H1 (cell line): Measurements from ENCODE around the gene STAMBPL1. TPM values are rescaled to one million over a fixed set of nuclear protein-coding genes. Genes with fewer than 3 reads are reported as not detected.

ENCODE experiments used
- CTCF ChIA-PET: fragments of 300-600 bp; sonication (Branson Sonifier 250); formaldehyde crosslinking; loops from one replicate; lab custom pipeline; 2021; ENCODE audit not compliant: partially characterized antibody; lab: Charles Lee
- POLR2A ChIA-PET: fragments of 300-600 bp; sonication (Branson Sonifier 250); formaldehyde crosslinking; loops from one replicate; lab custom pipeline; 2021; ENCODE audit warnings: inconsistent platforms; ENCODE audit not compliant: partially characterized antibody; lab: Charles Lee
- DNase-seq, 2 experiments: peaks; one replicate each; pipeline versions ENCODE4 v3.0.0 to v3.0.0-alpha.2; 2010 to 2022; ENCODE audit warnings: low spot score in 2 of 2, low read depth in 1 of 2, mixed read lengths in 1 of 2
- FAIRE-seq: peaks from 2 replicates; lab custom pipeline; 2011; peaks lifted over from hg19 to GRCh38; lab: Jason Lieb, UNC
- H2AFZ ChIP-seq: 2 replicates; pipeline ENCODE4 v1.8.1; 2012; ENCODE audit warnings: low read length, inconsistent platforms
- H2AK5ac ChIP-seq: 2 replicates; pipeline ENCODE4 v1.6.1; 2013; ENCODE audit warnings: low read depth, low read length
- H2BK120ac ChIP-seq: replicated peaks from 2 replicates; pipeline ENCODE3; 2013; ENCODE audit warnings: low read depth, low read length, inconsistent platforms
- H2BK12ac ChIP-seq: 2 replicates; pipeline ENCODE4 v1.6.1; 2013; ENCODE audit warnings: low read depth, low read length
- H2BK15ac ChIP-seq: 2 replicates; pipeline ENCODE4 v1.6.1; 2013; ENCODE audit warnings: low read length
- H2BK20ac ChIP-seq: 2 replicates; pipeline ENCODE4 v1.6.1; 2013; ENCODE audit warnings: low read length
- H2BK5ac ChIP-seq: 2 replicates; pipeline ENCODE4 v1.6.1; 2013; ENCODE audit warnings: low read depth, low read length
- H3K14ac ChIP-seq: 2 replicates; pipeline ENCODE4 v1.6.1; 2013; ENCODE audit warnings: inconsistent platforms; ENCODE audit not compliant: insufficient read length
- H3K18ac ChIP-seq: 2 replicates; pipeline ENCODE4 v1.6.1; 2013; ENCODE audit warnings: low read length; ENCODE audit errors: extremely low read depth
- H3K23ac ChIP-seq: 2 replicates; pipeline ENCODE4 v1.6.1; 2013; ENCODE audit warnings: inconsistent platforms; ENCODE audit not compliant: insufficient read length
- H3K23me2 ChIP-seq: 2 replicates; pipeline ENCODE4 v1.6.1; 2013; ENCODE audit warnings: low read depth, low read length
- H3K27ac ChIP-seq: 2 replicates; pipeline ENCODE4 v1.6.1; 2011; ENCODE audit warnings: low read depth, low read length, inconsistent platforms
- H3K27me3 ChIP-seq, 4 experiments: replicated peaks in 1 of 4; 1 replicate in 1 of 4; 2 replicates in 3 of 4; pipeline versions ENCODE4 v1.6.1 to v1.8.1; 2011 to 2013; ENCODE audit warnings: low read length in 3 of 4, mild to moderate bottlenecking in 3 of 4, inconsistent platforms in 2 of 4, mixed read lengths in 2 of 4, moderate library complexity in 1 of 4; ENCODE audit not compliant: control insufficient read depth in 3 of 4, insufficient read depth in 3 of 4; ENCODE audit errors: extremely low read depth in 1 of 4
- H3K36me3 ChIP-seq, 4 experiments: 2 replicates each; pipeline versions ENCODE4 v1.6.1 to v1.8.1; 2011 to 2013; ENCODE audit warnings: mild to moderate bottlenecking in 4 of 4, low read length in 3 of 4, moderate library complexity in 2 of 4, control low read depth in 1 of 4, inconsistent platforms in 1 of 4; ENCODE audit not compliant: insufficient read depth in 4 of 4, control insufficient read depth in 2 of 4
- H3K4ac ChIP-seq: replicated peaks from 2 replicates; pipeline ENCODE3; 2013; ENCODE audit warnings: low read length, low read depth, mixed read lengths, inconsistent platforms; ENCODE audit not compliant: insufficient read length
- H3K4me1 ChIP-seq, 4 experiments: replicated peaks in 1 of 4; 1 replicate in 1 of 4; 2 replicates in 3 of 4; pipeline versions ENCODE4 v1.6.1 to v1.8.1; 2011 to 2013; ENCODE audit warnings: low read length in 3 of 4, inconsistent platforms in 2 of 4, mixed read lengths in 1 of 4; ENCODE audit not compliant: insufficient read depth in 4 of 4, control insufficient read depth in 3 of 4
- H3K4me2 ChIP-seq, 2 experiments: 2 replicates each; pipeline versions ENCODE4 v1.6.1 to v1.8.1; 2011 to 2013; ENCODE audit warnings: low read depth in 2 of 2, low read length in 2 of 2, control low read depth in 1 of 2, inconsistent platforms in 1 of 2, mild to moderate bottlenecking in 1 of 2; ENCODE audit not compliant: insufficient read depth in 1 of 2
- H3K4me3 ChIP-seq, 4 experiments: fragments of 200-600, 300-600 bp in 1 of 4; sonication (generic), shearing (Covaris generic), sonication (Bioruptor Twin) in 1 of 4; 2 replicates each; pipeline versions ENCODE4 v1.5.1 to v1.8.1; 2011 to 2016; ENCODE audit warnings: low read length in 4 of 4, low read depth in 3 of 4, control low read depth in 2 of 4, inconsistent platforms in 2 of 4, mild to moderate bottlenecking in 2 of 4, mixed read lengths in 1 of 4, moderate library complexity in 1 of 4; ENCODE audit not compliant: insufficient read depth in 2 of 4; ENCODE audit errors: extremely low read depth in 1 of 4
- H3K56ac ChIP-seq: replicated peaks from 2 replicates; pipeline ENCODE3; 2013; ENCODE audit warnings: low read depth, mild to moderate bottlenecking, mixed read lengths, low read length, inconsistent platforms; ENCODE audit not compliant: insufficient read length
- H3K79me1 ChIP-seq: 2 replicates; pipeline ENCODE4 v1.6.1; 2013; ENCODE audit warnings: low read depth, low read length, control low read depth
- H3K79me2 ChIP-seq, 2 experiments: 2 replicates each; pipeline versions ENCODE4 v1.6.1 to v1.8.1; 2012 to 2013; ENCODE audit warnings: low read length in 2 of 2, mild to moderate bottlenecking in 2 of 2, inconsistent platforms in 1 of 2; ENCODE audit not compliant: insufficient read depth in 2 of 2, control insufficient read depth in 1 of 2
- H3K9ac ChIP-seq, 4 experiments: replicated peaks in 1 of 4; 1 replicate in 1 of 4; 2 replicates in 3 of 4; pipeline versions ENCODE4 v1.6.1 to v1.8.1; 2011 to 2013; ENCODE audit warnings: low read depth in 3 of 4, low read length in 3 of 4, control low read depth in 2 of 4, mild to moderate bottlenecking in 2 of 4, moderate library complexity in 2 of 4, inconsistent platforms in 1 of 4; ENCODE audit errors: extremely low read depth in 1 of 4
- H3K9me3 ChIP-seq, 2 experiments: 2 replicates each; pipeline versions ENCODE4 v1.6.1 to v1.8.1; 2012 to 2013; ENCODE audit warnings: mild to moderate bottlenecking in 2 of 2, moderate library complexity in 2 of 2, control low read depth in 1 of 2, inconsistent platforms in 1 of 2, low read depth in 1 of 2, low read length in 1 of 2, mixed read lengths in 1 of 2; ENCODE audit not compliant: insufficient read depth in 2 of 2
- H4K20me1 ChIP-seq, 2 experiments: replicated peaks in 1 of 2; 2 replicates each; pipeline versions ENCODE3 to v1.8.1; 2011 to 2013; ENCODE audit warnings: inconsistent platforms in 2 of 2, low read length in 2 of 2, mild to moderate bottlenecking in 1 of 2; ENCODE audit not compliant: insufficient read depth in 2 of 2, control insufficient read depth in 1 of 2
- H4K5ac ChIP-seq: 2 replicates; pipeline ENCODE4 v1.6.1; 2013; ENCODE audit warnings: low read length, low read depth, mixed read lengths, inconsistent platforms; ENCODE audit not compliant: insufficient read length
- H4K8ac ChIP-seq: 2 replicates; pipeline ENCODE4 v1.8.0; 2013; ENCODE audit warnings: mild to moderate bottlenecking, moderate library complexity, low read length, inconsistent platforms; ENCODE audit not compliant: insufficient read depth; ENCODE audit errors: extremely low read depth
- H4K91ac ChIP-seq: replicated peaks from 2 replicates; pipeline ENCODE3; 2013; ENCODE audit warnings: low read length, mixed read lengths, inconsistent platforms; ENCODE audit not compliant: insufficient read length
- ATF3 ChIP-seq: IDR thresholded peaks from 2 replicates; pipeline ENCODE4 v1.6.1; 2011; ENCODE audit warnings: low read depth, mild to moderate bottlenecking, low read length; ENCODE audit not compliant: insufficient read depth
- WGBS, 2 experiments: shearing (Covaris generic) in 1 of 2; methylation state at CpG; one replicate each; pipeline versions ENCODE4 v1.1.6 to v1.1.7; 2013 to 2015; ENCODE audit warnings: low lambda C conversion rate in 2 of 2, mixed read lengths in 2 of 2, inconsistent platforms in 1 of 2, low coverage in 1 of 2, missing lambda C conversion rate in 1 of 2; ENCODE audit not compliant: insufficient replicate concordance in 2 of 2, insufficient coverage in 1 of 2, insufficient read length in 1 of 2; ENCODE audit errors: extremely low coverage in 1 of 2, missing lambda C conversion rate in 1 of 2; 5-methylcytosine and 5-hydroxymethylcytosine counted together
- polyA plus RNA-seq, 7 experiments: library from polyadenylated mRNA; depleted of rRNA in 3 of 7; stranded (reverse) in 5 of 7; unstranded in 2 of 7; fragments of >200 nt in 5 of 7; fragments of 200-250 nt in 2 of 7; gene quantifications; 1 replicate in 5 of 7; 2 replicates in 1 of 7; 4 replicates in 1 of 7; pipeline versions ENCODE4 v1.2.1 to v1.2.3, GENCODE V29; 2011 to 2013; ENCODE audit warnings: missing spikeins in 2 of 7, mixed read lengths in 2 of 7
- total RNA-seq: library from RNA; stranded (reverse); fragmentation: NEBNext Ultra II Directional; extraction: Animal tissue kit (Norgen Biotek cat#: 25700); gene quantifications from 2 replicates; pipeline ENCODE4 v1.2.1, GENCODE V29; 2021

Gene STAMBPL1
- total and polyA plus RNA-seq, 2 of the 8 experiments (the other 6 are each of a cell fraction or from before 2014, with no cell fraction given), result 5.5 TPM

- no peak overlapping the region for H3K27ac ChIP-seq
- CTCF ChIA-PET, result interaction anchor here (1.2 to 2.7 kb wide), 3 partner anchors 11 to 118 kb away, joined by 3 to 15 read pairs (median 5); no protein-coding TSS in a partner anchor
- DNase-seq, result no peak
- H3K79me2 ChIP-seq, result no peaks in the 10 kb centered on the region
- POLR2A ChIA-PET, result no interaction called here
- 82% methylated on average over 4 of the region's 4 CpGs; no CpG with 5 or more reads in 1 of the 2 experiments for WGBS, 2 experiments
- TF ChIP-seq ATF3, result no peak
- H2BK5ac ChIP-seq, result no peak overlapping the region
- H3K23me2 ChIP-seq, result no peaks in the 10 kb centered on the region
- no peak overlapping the region for H3K9ac ChIP-seq
- H3K36me3 ChIP-seq, result no peaks in the 10 kb centered on the region
- H3K4me2 ChIP-seq, result no peak overlapping the region
- no peak overlapping the region for H4K91ac ChIP-seq
- no peak overlapping the region for H4K8ac ChIP-seq
- no peaks in the 10 kb centered on the region for H3K27me3 ChIP-seq
- no peak overlapping the region for H2BK12ac ChIP-seq
- H2BK15ac ChIP-seq, result no peak overlapping the region
- no peaks in the 10 kb centered on the region for H3K9me3 ChIP-seq
- H4K5ac ChIP-seq, result no peak overlapping the region
- no peak overlapping the region for H2AFZ ChIP-seq
- no peaks in the 10 kb centered on the region for H3K79me1 ChIP-seq
- no peak overlapping the region for H2BK120ac ChIP-seq
- H3K4me1 ChIP-seq, result peaks cover 0 to 7% (median 0%) of the 10 kb centered on the region in 4 experiments; a peak in 1 of 7 replicates
- no peak overlapping the region for H3K56ac ChIP-seq
- H3K23ac ChIP-seq, result no peak overlapping the region
- no peak for FAIRE-seq
- no peak overlapping the region for H3K4me3 ChIP-seq
- H3K4ac ChIP-seq, result no peak overlapping the region
- H3K14ac ChIP-seq, result no peak overlapping the region
- H2AK5ac ChIP-seq, result no peak overlapping the region
- no peaks in the 10 kb centered on the region for H4K20me1 ChIP-seq
- no peak overlapping the region for H2BK20ac ChIP-seq
- H3K18ac ChIP-seq, result no peak overlapping the region
Observed at GRCh38 chr10:88954458-88955083, 74.5 kb downstream of the STAMBPL1 start.
